Raji (cell line): ENCODE data around the gene TGFBRAP1.

Experiments used
- POLR2A ChIP-seq: IDR thresholded peaks from 2 replicates; pipeline ENCODE4 v1.6.1; 2011; ENCODE audit warnings: low read depth, low read length, control low read depth; ENCODE audit not compliant: insufficient read depth

The TGFBRAP1 gene

GRCh38 chr2:105215586-105216192 is 113.8 kb downstream of the TGFBRAP1 start:
- no peak for TF ChIP-seq POLR2A
